CD4-positive, alpha-beta T cell (primary cell): ENCODE measurements around the gene TICRR. TPM values are rescaled to one million over a fixed set of nuclear protein-coding genes. Genes with fewer than 3 reads are reported as not detected.

Experiments used
- ATAC-seq: fragments of 200-7000 bp; cut with Tn5 transposase; one replicate; pipeline ENCODE4 v1.10.0; 2022; ENCODE audit warnings: mild to moderate bottlenecking; ENCODE audit not compliant: poor library complexity
- CTCF ChIA-PET: fragments of 350-600 bp; sonication (Branson Sonifier 250); formaldehyde crosslinking; loops from one replicate; lab custom pipeline; 2021; ENCODE audit warnings: antibody characterized with exemption, inconsistent platforms; lab: Charles Lee
- POLR2A ChIA-PET: fragments of 350-600 bp; sonication (Branson Sonifier 250); formaldehyde crosslinking; loops from one replicate; lab custom pipeline; 2021; ENCODE audit warnings: antibody characterized with exemption, inconsistent platforms; lab: Charles Lee
- DNase-seq, 14 experiments: peaks; one replicate each; pipeline ENCODE4 v3.0.0-alpha.2; 2013 to 2020; ENCODE audit warnings: mixed read lengths in 2 of 14
- H3K27ac ChIP-seq, 2 donors: one replicate each; pipeline versions ENCODE4 v1.5.1 to v1.7.0; 2013; ENCODE audit warnings: low read length in 2 of 2, low read depth in 1 of 2, mild to moderate bottlenecking in 1 of 2
- H3K27me3 ChIP-seq, 2 experiments: 1 replicate in 1 of 2; 2 replicates in 1 of 2; pipeline versions ENCODE4 v1.6.1 to v1.7.0; 2013; ENCODE audit warnings: low read length in 2 of 2, control low read depth in 1 of 2, mild to moderate bottlenecking in 1 of 2, moderate library complexity in 1 of 2; ENCODE audit not compliant: insufficient read depth in 2 of 2, control insufficient read depth in 1 of 2
- H3K36me3 ChIP-seq: one replicate; pipeline ENCODE4 v1.6.1; 2013; ENCODE audit warnings: low read length, control low read depth; ENCODE audit not compliant: insufficient read depth
- H3K4me1 ChIP-seq: one replicate; pipeline ENCODE4 v1.6.1; 2013; ENCODE audit warnings: low read length, control low read depth; ENCODE audit not compliant: insufficient read depth
- H3K4me3 ChIP-seq: one replicate; pipeline ENCODE4 v1.5.1; 2013; ENCODE audit warnings: mild to moderate bottlenecking, low read length, moderate library complexity
- H3K9me3 ChIP-seq, 2 experiments: 1 replicate in 1 of 2; 2 replicates in 1 of 2; pipeline versions ENCODE4 v1.6.1 to v1.7.0; 2013; ENCODE audit warnings: low read length in 2 of 2, mild to moderate bottlenecking in 2 of 2, control low read depth in 1 of 2, moderate library complexity in 1 of 2; ENCODE audit not compliant: control insufficient read depth in 1 of 2, insufficient read depth in 1 of 2
- H3K27ac Mint-ChIP-seq: one replicate; pipeline ENCODE4 v1.8.0; 2020; ENCODE audit warnings: mixed read lengths
- H3K27me3 Mint-ChIP-seq: one replicate; pipeline ENCODE4 v1.8.0; 2021; ENCODE audit warnings: mixed read lengths
- H3K36me3 Mint-ChIP-seq: one replicate; pipeline ENCODE4 v1.8.0; 2021; ENCODE audit warnings: low read depth, mixed read lengths
- H3K4me1 Mint-ChIP-seq: one replicate; pipeline ENCODE4 v1.8.0; 2021; ENCODE audit warnings: low read depth, mixed read lengths
- H3K4me3 Mint-ChIP-seq: one replicate; pipeline ENCODE4 v1.8.0; 2020; ENCODE audit warnings: mild to moderate bottlenecking, mixed read lengths
- H3K9me3 Mint-ChIP-seq: one replicate; pipeline ENCODE4 v1.8.0; 2020; ENCODE audit warnings: mixed read lengths
- CTCF ChIP-seq: fragments of 200-600 bp; IDR thresholded peaks from one replicate; pipeline ENCODE4 v1.8.0; 2022; ENCODE audit warnings: antibody characterized with exemption, mild to moderate bottlenecking
- intact Hi-C, 2 experiments: fragments of 100-400 bp; cut with DNase I in 1 of 2; cut with micrococcal nuclease in 1 of 2; formaldehyde crosslinking; loops; one replicate each; pipeline versions ENCODE4 v1.15.1 to v1.9.0; 2023 to 2025; cut with DNase I, micrococcal nuclease
- total RNA-seq, 174 experiments: library from RNA in 2 of 174; stranded (reverse) in 2 of 174; gene quantifications; one replicate each; pipeline ENCODE4 v1.2.3 and lab custom pipeline; 2021 to 2026

The TICRR gene
- total RNA-seq, 2 experiments from 2014 or later = 0.05 to 0.06 TPM

DNA sequence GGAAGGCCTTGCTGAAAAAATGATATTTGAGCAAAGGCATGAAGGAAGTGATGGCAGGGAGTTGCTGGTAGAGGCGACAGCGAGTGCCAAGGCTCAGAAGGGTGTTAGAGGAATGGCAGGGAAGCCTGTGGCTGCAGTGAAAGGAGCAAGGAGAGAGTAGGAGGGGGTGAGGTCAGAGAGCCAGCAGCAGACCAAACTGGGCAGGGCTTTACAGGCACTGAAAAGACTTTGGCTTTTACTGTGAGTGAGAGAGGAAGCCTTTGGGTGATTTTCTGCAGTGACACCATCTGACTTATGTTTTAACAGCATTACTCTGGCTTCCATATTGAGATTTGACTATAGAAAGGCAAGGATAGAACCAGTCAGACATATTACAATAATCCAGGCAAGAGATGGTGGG lies 11.4 kb downstream of the TICRR start:
- Mint-ChIP-seq H3K27ac (no peak overlapping the region), H3K36me3 (no peaks in the 10 kb centered on the region), H3K4me3 (no peak overlapping the region), H3K4me1 (no peaks in the 10 kb centered on the region), H3K27me3 (no peaks in the 10 kb centered on the region), H3K9me3 (no peaks in the 10 kb centered on the region)
- Histone ChIP-seq H3K27ac (no peak overlapping the region), H3K27me3 (no peaks in the 10 kb centered on the region), H3K36me3 (no peaks in the 10 kb centered on the region), H3K4me3 (no peak overlapping the region), H3K4me1 (peaks cover 2% of the 10 kb centered on the region), H3K9me3 (no peaks in the 10 kb centered on the region)
- POLR2A ChIA-PET = no interaction called here
- ATAC-seq = no peak
- intact Hi-C loops = no loop called here
- no peak for TF ChIP-seq CTCF
- CTCF ChIA-PET = no interaction called here
- no peak for DNase-seq

GRCh38 chr15:89587955-89588354 lies 12.7 kb downstream of the TICRR start:
- CTCF ChIA-PET = no interaction called here
- TF ChIP-seq CTCF = no peak
- H3K27ac Mint-ChIP-seq = no peak overlapping the region
- POLR2A ChIA-PET = no interaction called here
- H3K27ac ChIP-seq = no peak overlapping the region
- H3K9me3 ChIP-seq = no peaks in the 10 kb centered on the region
- H3K36me3 ChIP-seq = no peaks in the 10 kb centered on the region
- H3K36me3 Mint-ChIP-seq = no peaks in the 10 kb centered on the region
- DNase-seq (peak in 1 of 14 experiments; percentile 6), ATAC-seq (no peak)
- H3K4me3 ChIP-seq = no peak overlapping the region
- H3K27me3 ChIP-seq = no peaks in the 10 kb centered on the region
- H3K4me1 Mint-ChIP-seq = no peaks in the 10 kb centered on the region
- H3K9me3 Mint-ChIP-seq = no peaks in the 10 kb centered on the region
- H3K4me3 Mint-ChIP-seq = no peak overlapping the region
- intact Hi-C loops = no loop called here
- no peaks in the 10 kb centered on the region for H3K27me3 Mint-ChIP-seq
- H3K4me1 ChIP-seq = peaks cover 2% of the 10 kb centered on the region

DNA sequence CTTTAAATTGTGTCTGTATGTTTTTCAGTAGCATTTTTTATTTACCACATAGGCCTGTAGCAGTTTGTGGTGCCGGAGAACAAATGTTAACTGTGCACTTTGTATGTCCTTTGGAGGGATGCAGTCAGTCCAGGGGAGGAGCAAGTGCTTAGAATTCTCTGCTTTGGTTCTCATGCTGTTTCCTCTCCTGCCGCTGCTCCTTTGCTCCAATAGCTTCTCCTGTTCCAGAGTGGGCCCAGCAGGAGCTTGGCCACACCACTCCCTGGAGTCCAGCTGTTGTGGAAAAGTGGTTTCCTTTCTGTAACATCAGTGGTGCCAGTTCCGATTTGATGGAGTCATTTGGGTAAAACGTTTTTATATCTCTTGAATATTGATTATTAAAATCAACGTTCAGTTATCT lies 16.6 kb downstream of the TICRR start:
- H3K36me3 Mint-ChIP-seq = no peaks in the 10 kb centered on the region
- ChIA-PET POLR2A (no interaction called here), CTCF (no interaction called here)
- no peak overlapping the region for H3K4me3 Mint-ChIP-seq
- H3K27ac Mint-ChIP-seq = no peak overlapping the region
- H3K27me3 Mint-ChIP-seq = no peaks in the 10 kb centered on the region
- Histone ChIP-seq H3K27ac (no peak overlapping the region), H3K4me1 (peaks cover 2% of the 10 kb centered on the region), H3K9me3 (no peaks in the 10 kb centered on the region), H3K4me3 (no peak overlapping the region), H3K27me3 (no peaks in the 10 kb centered on the region), H3K36me3 (no peaks in the 10 kb centered on the region)
- intact Hi-C loops = no loop called here
- ATAC-seq (no peak), DNase-seq (no peak)
- no peaks in the 10 kb centered on the region for H3K4me1 Mint-ChIP-seq
- no peak for TF ChIP-seq CTCF
- H3K9me3 Mint-ChIP-seq = no peaks in the 10 kb centered on the region
